PC-3 (cell line): ENCODE measurements around the gene BEND5.

Source experiments
- EZH2 ChIP-seq: fragments of 300-600 bp; sonication (generic); IDR thresholded peaks from one replicate; pipeline ENCODE4 v1.6.1; 2017; ENCODE audit warnings: antibody characterized with exemption, mild to moderate bottlenecking, low read length; ENCODE audit not compliant: unreplicated experiment
- EZH2phosphoT487 ChIP-seq: fragments of 300-600 bp; sonication (generic); IDR thresholded peaks from 2 replicates; pipeline ENCODE4 v1.6.1; 2018; ENCODE audit warnings: mild to moderate bottlenecking, antibody characterized with exemption, low read length, borderline replicate concordance
- TF ChIP-seq, protein P1 (sequence below): fragments of 300-600 bp; sonication (generic); conservative IDR thresholded peaks from 2 replicates; pipeline ENCODE4 v1.5.1; 2017; ENCODE audit warnings: antibody characterized with exemption, low read depth, mild to moderate bottlenecking, low read length

DNA sequence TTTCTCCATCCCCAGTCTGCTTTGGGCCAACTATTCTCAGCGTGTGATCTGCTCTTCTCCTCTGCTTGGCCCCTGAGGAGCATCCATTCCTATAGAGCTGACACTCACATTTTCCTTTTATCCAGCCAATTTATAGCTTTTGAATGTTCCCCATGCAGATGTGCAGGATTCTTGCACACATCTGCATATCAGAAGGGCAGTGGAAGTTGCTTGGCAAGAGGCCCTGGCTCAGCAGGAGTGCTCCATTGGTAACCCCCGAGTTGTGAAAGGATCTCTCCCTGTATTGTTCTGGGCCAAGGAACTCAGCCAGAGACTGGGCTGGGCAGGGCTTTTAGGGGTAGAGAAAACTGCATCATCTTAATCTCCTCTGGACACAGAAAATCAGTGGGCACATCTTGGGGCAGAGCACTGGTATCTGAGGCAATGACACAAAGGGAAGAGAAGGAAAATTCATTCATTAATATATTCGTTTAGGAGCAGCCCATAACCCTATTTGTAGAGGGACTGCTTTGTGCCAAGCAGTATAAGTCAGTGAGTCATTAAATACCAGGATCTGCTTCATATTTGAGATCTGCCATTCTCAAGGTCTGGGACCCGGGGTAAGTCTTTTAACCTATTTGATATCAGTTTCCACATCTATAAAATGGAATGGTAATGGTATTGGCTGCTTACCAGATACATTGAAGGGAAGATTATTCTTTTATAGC is 31.0 kb upstream of the BEND5 start:
- TF ChIP-seq, protein P1, sequence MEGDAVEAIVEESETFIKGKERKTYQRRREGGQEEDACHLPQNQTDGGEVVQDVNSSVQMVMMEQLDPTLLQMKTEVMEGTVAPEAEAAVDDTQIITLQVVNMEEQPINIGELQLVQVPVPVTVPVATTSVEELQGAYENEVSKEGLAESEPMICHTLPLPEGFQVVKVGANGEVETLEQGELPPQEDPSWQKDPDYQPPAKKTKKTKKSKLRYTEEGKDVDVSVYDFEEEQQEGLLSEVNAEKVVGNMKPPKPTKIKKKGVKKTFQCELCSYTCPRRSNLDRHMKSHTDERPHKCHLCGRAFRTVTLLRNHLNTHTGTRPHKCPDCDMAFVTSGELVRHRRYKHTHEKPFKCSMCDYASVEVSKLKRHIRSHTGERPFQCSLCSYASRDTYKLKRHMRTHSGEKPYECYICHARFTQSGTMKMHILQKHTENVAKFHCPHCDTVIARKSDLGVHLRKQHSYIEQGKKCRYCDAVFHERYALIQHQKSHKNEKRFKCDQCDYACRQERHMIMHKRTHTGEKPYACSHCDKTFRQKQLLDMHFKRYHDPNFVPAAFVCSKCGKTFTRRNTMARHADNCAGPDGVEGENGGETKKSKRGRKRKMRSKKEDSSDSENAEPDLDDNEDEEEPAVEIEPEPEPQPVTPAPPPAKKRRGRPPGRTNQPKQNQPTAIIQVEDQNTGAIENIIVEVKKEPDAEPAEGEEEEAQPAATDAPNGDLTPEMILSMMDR, result no peak
- TF ChIP-seq EZH2phosphoT487 (no peak), EZH2 (no peak)
